Nephron (organoid): ENCODE measurements around the gene ZNF423.

Experiments used
- H3K27ac Mint-ChIP-seq, 3 experiments: 2 replicates each; pipeline ENCODE4 v1.8.0; 2020; ENCODE audit warnings: mixed read lengths in 3 of 3, mild to moderate bottlenecking in 2 of 3, moderate library complexity in 1 of 3
- H3K27me3 Mint-ChIP-seq: 2 replicates; pipeline ENCODE4 v1.8.0; 2021; ENCODE audit warnings: low read depth, mild to moderate bottlenecking, moderate library complexity, mixed read lengths
- H3K36me3 Mint-ChIP-seq: 2 replicates; pipeline ENCODE4 v1.8.0; 2020; ENCODE audit warnings: low read depth, mixed read lengths
- H3K4me1 Mint-ChIP-seq: 2 replicates; pipeline ENCODE4 v1.8.0; 2020; ENCODE audit warnings: mixed read lengths
- H3K4me3 Mint-ChIP-seq, 3 experiments: 2 replicates each; pipeline ENCODE4 v1.8.0; 2020; ENCODE audit warnings: mild to moderate bottlenecking in 3 of 3, mixed read lengths in 3 of 3, moderate library complexity in 2 of 3
- H3K9me3 Mint-ChIP-seq: 2 replicates; pipeline ENCODE4 v1.8.0; 2020; ENCODE audit warnings: mixed read lengths
- TF ChIP-seq, protein P1 (sequence below), 3 experiments: fragments of 200-600 bp; sonication (generic); IDR thresholded peaks; one replicate each; pipeline ENCODE4 v1.5.0; 2021; ENCODE audit warnings: antibody characterized with exemption in 3 of 3; ENCODE audit not compliant: unreplicated experiment in 3 of 3

Gene ZNF423

DNA sequence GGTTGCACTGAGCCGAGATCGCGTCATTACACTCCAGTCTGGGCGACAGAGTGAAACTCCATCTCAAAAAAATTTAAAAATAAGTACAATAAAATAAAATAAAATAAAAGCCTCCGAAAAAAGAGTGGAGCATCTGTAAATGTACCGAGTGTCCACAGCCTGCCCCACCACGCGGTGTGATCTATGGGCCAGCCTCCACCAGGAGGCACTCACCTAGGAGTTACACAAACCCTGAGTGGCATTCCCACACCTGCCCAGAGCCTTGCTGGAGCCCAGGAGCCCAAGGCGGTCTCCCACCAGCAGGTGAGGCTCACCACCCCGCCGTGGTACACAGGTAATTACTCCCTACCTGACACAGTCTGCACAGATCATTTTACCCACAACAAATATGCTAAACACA, 183.2 kb downstream of the ZNF423 start:
- peaks cover 42% of the 10 kb centered on the region for H3K4me1 Mint-ChIP-seq
- TF ChIP-seq, protein P1, sequence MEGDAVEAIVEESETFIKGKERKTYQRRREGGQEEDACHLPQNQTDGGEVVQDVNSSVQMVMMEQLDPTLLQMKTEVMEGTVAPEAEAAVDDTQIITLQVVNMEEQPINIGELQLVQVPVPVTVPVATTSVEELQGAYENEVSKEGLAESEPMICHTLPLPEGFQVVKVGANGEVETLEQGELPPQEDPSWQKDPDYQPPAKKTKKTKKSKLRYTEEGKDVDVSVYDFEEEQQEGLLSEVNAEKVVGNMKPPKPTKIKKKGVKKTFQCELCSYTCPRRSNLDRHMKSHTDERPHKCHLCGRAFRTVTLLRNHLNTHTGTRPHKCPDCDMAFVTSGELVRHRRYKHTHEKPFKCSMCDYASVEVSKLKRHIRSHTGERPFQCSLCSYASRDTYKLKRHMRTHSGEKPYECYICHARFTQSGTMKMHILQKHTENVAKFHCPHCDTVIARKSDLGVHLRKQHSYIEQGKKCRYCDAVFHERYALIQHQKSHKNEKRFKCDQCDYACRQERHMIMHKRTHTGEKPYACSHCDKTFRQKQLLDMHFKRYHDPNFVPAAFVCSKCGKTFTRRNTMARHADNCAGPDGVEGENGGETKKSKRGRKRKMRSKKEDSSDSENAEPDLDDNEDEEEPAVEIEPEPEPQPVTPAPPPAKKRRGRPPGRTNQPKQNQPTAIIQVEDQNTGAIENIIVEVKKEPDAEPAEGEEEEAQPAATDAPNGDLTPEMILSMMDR (IDR thresholded peaks at IDR 0.05; ENCODE audit: unreplicated experiment in 3 of 3): no peak
- no peaks in the 10 kb centered on the region for H3K27me3 Mint-ChIP-seq
- H3K4me3 Mint-ChIP-seq: no peak overlapping the region
- H3K27ac Mint-ChIP-seq: peak overlapping the region in 1 of 3 experiments; percentile 31
- no peaks in the 10 kb centered on the region for H3K9me3 Mint-ChIP-seq
- peaks cover 4% of the 10 kb centered on the region for H3K36me3 Mint-ChIP-seq

DNA sequence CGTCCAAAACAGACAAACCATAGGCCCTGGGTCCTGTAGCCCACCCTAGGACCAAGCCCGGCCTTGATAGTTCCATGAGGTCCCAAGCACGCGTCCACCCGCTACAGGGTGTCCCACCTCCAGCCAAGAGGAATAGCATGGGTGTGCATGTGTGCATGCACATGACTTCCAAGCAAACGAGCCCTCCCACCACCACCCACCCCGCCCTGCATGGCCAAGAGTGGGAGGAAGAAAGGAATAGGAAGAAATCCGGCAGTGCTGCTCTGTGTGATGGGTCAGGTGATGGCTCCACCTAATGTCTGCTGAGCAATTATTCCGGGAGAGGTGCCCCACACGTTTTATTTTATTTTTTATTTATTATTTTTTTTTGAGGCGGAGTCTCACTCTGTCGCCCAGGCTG, 184.6 kb downstream of the ZNF423 start:
- TF ChIP-seq, protein P1 (IDR thresholded peaks at IDR 0.05; ENCODE audit: unreplicated experiment in 3 of 3): no peak
- Mint-ChIP-seq H3K27ac (no peak overlapping the region), H3K27me3 (no peaks in the 10 kb centered on the region), H3K4me3 (no peak overlapping the region), H3K4me1 (peaks cover 46% of the 10 kb centered on the region), H3K9me3 (no peaks in the 10 kb centered on the region), H3K36me3 (peaks cover 4% of the 10 kb centered on the region)

DNA sequence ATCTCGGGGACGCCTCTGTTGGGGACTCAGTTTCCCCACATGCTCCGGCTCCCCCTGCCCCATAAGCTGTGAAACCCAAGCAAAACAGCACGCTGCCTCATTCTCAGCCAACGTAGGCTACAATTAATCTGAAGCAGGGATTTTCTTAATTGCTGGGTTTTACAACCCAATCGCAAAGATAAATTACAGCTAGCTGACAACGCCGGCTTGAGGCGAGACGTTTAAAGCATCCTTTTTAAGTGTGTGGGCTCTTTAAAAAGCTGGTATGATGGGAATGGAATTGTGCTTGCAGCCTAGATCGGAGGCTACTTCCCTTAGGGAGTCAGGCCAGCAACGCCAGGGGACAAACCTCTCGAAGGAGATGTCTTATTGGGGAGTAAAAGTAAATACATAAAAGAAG, 185.3 kb downstream of the ZNF423 start:
- TF ChIP-seq, protein P1 (IDR thresholded peaks at IDR 0.05; ENCODE audit: unreplicated experiment in 3 of 3): no peak
- Mint-ChIP-seq H3K4me1 (peaks cover 46% of the 10 kb centered on the region), H3K27me3 (no peaks in the 10 kb centered on the region), H3K27ac (peak overlapping the region in 1 of 3 experiments; percentile 28), H3K36me3 (no peaks in the 10 kb centered on the region), H3K9me3 (no peaks in the 10 kb centered on the region), H3K4me3 (no peak overlapping the region)

DNA sequence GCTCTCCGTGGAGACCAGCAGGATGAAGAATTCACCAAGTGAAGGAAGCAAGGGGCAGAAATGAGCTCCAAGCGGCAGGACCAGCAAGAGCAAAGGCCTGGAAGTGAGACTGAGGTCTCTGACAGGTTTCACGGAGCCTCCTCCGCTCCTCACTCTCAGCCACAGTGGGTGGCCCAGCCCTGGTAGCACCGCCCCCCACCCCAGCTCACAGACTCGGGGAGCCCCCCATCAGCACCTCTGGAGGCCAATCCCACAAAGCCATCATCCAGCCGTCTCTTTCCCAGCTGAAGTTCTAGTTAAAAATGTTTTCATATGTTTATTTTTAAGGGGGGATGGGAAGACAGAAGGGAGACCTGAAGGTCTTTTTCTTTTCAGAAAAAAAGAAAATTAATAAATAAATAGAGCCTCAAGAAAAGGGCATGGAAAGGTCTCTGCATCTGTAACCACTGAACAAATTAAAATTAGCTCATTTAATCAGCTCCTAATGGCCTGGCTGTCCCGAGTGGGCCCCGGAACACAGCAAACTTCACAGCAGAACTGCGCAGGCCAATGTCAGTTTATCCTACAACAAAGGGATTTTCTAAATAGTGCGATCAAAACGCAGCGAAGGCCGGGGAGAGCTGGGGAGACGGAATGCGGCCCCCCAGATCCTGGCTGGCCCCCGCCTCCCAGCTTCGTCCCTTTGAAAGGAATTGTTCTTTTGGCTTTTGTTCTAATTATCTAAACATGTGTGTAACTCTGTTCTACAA, 190.3 kb downstream of the ZNF423 start:
- peak overlapping the region; percentile 77 to 93 (median 93) for H3K27ac Mint-ChIP-seq
- H3K9me3 Mint-ChIP-seq: no peaks in the 10 kb centered on the region
- no peaks in the 10 kb centered on the region for H3K36me3 Mint-ChIP-seq
- peaks cover 62% of the 10 kb centered on the region for H3K4me1 Mint-ChIP-seq
- no peaks in the 10 kb centered on the region for H3K27me3 Mint-ChIP-seq
- peak overlapping the region in 2 of 3 experiments; percentile 11 to 46 for H3K4me3 Mint-ChIP-seq
- TF ChIP-seq, protein P1 (IDR thresholded peaks at IDR 0.05; ENCODE audit: unreplicated experiment in 3 of 3): no peak

DNA sequence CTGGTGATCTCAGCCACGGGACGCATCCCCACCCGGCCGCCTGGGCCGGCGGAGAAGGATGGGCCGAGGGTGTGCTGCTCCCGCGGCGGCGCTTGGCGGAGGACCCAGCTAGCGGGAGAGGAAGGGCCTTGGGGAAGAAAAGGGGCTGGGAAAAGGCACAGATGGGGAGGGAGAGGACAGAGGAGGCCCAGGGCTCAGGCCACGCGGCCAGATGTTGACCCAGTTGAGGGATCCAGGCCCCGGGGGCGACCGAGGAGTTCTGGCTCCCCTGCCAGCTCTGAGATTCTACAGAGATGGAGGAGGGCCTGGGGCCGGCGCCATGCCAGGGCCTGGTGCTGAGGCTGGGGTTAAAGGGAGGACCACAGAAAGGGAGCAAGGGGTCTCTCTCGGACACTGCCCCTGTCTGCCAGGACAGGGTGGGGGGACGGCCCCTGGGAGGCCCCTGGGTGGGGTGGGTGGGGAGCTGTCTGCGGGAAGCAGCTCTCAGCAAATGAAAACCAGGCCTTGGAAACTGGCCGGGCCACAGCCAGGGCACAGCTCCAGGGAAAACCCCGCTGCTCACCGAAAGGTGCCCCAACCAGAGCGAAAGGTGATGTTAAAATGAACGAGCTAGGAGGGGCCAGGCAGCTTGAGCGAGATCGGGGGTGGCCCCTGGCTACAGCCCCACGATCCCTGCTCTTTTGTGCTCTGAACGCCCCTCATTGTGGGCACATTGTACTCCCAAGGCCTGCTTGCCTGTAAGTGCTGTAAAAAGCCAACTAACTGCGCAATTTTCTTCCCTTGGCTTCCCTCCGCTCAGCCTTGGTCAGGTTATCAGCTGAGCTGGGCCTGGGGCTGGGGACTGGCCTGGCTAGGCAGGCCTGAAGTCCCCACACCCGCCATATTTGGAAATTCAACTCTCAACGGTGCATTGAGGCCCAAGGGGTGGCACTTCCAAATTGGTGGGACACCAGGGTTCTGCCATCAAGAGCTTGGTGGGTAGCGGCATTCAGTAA, 191.4 kb downstream of the ZNF423 start:
- peak overlapping the region in 2 of 3 experiments; percentile 93 for H3K27ac Mint-ChIP-seq
- H3K4me3 Mint-ChIP-seq: no peak overlapping the region
- H3K36me3 Mint-ChIP-seq: no peaks in the 10 kb centered on the region
- H3K27me3 Mint-ChIP-seq: no peaks in the 10 kb centered on the region
- no peaks in the 10 kb centered on the region for H3K9me3 Mint-ChIP-seq
- H3K4me1 Mint-ChIP-seq: peaks cover 59% of the 10 kb centered on the region
- TF ChIP-seq, protein P1 (IDR thresholded peaks at IDR 0.05; ENCODE audit: unreplicated experiment in 3 of 3): no peak
